IPS-18a (cell line): ENCODE results near the gene ELF5.

Source experiments
- H3K27ac ChIP-seq: one replicate; pipeline ENCODE4 v1.5.1; 2013; ENCODE audit warnings: low read length
- H3K27me3 ChIP-seq: one replicate; pipeline ENCODE4 v1.6.1; 2013; ENCODE audit warnings: mild to moderate bottlenecking, low read length; ENCODE audit not compliant: control insufficient read depth, insufficient read depth
- H3K36me3 ChIP-seq: one replicate; pipeline ENCODE4 v1.6.1; 2013; ENCODE audit warnings: low read depth, low read length; ENCODE audit not compliant: control insufficient read depth
- H3K4me1 ChIP-seq: one replicate; pipeline ENCODE4 v1.6.1; 2013; ENCODE audit warnings: low read depth, low read length; ENCODE audit not compliant: control insufficient read depth
- H3K4me3 ChIP-seq: one replicate; pipeline ENCODE4 v1.5.1; 2013; ENCODE audit warnings: low read length
- H3K9ac ChIP-seq: one replicate; pipeline ENCODE4 v1.6.1; 2013; ENCODE audit warnings: mild to moderate bottlenecking, low read length, moderate library complexity
- H3K9me3 ChIP-seq: one replicate; pipeline ENCODE4 v1.6.1; 2013; ENCODE audit warnings: low read depth, low read length; ENCODE audit not compliant: control insufficient read depth

The ELF5 gene

DNA sequence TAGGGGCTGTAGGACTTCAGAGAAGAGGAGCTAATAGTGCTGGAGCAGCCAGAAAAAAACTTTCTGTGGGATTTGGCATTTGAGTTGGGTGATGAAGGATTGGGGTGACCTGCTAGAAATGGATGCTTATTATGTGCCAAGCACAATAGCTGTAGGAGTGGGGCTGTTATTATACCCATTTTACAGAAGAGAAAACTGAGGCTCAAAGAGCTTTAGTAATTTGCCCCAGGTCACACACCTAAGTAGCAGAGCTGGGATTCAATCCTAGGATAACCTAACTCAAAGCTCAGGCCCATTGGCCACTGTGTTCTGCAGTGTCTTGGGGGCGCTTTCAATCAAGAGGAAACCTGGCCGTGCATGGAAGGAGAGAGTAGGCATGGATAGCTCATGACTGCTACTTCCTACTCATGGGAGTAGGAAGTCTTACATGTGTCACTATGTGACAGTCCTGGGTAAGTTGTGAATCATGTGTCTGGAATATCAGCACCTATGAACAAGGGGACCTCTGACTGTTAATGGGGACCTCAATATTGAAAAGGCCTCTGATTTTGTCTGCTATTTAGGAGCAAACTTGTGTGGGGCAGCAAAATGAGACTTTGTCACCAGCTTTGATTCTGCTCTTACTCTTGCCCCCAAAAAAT, 6.1 kb upstream of the ELF5 start:
- no peaks in the 10 kb centered on the region for H3K9me3 ChIP-seq
- no peak overlapping the region for H3K9ac ChIP-seq
- no peaks in the 10 kb centered on the region for H3K27me3 ChIP-seq
- H3K36me3 ChIP-seq, result no peaks in the 10 kb centered on the region
- no peak overlapping the region for H3K27ac ChIP-seq
- H3K4me1 ChIP-seq, result no peaks in the 10 kb centered on the region
- H3K4me3 ChIP-seq, result no peak overlapping the region

DNA sequence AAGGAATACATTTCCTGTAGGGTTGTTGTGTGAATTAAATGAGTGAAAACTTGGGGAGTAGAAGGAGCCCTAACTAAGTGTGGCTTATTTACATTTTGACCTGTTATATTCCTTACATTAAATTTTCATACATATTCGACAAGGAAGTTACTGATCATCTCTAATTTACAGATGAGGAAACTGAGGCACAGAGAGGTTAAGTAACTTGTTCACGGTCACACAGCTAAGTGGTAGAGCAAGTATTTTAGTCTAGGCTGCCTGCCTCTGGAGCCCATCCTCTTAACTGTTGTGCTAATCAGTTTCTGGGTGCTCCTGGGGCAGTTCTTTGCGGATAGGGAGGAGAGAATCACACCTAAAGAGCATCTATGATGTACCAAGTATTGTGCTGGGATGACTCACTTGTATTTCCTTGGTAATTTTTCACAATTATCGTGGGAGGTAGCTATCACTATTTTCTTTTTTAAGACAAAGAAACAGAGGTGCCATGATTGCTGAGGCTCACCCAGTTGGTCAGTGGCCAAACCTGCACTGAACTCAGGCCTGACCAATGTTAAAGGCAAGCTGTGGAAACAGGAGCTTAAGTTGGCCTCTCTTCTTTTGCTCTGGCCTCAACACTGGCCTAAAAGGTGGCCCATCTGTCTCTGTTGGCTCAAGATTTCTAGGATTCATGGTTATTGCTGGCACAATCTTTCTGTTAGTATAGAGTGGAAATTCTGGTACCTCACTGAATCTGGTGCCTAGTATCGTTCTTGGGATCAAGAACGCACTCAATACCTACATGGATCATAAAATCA, 2.9 kb upstream of the ELF5 start:
- no peaks in the 10 kb centered on the region for H3K9me3 ChIP-seq
- H3K4me1 ChIP-seq, result no peaks in the 10 kb centered on the region
- H3K36me3 ChIP-seq, result no peaks in the 10 kb centered on the region
- H3K27me3 ChIP-seq, result no peaks in the 10 kb centered on the region
- H3K9ac ChIP-seq, result no peak overlapping the region
- H3K27ac ChIP-seq, result no peak overlapping the region
- no peak overlapping the region for H3K4me3 ChIP-seq

DNA sequence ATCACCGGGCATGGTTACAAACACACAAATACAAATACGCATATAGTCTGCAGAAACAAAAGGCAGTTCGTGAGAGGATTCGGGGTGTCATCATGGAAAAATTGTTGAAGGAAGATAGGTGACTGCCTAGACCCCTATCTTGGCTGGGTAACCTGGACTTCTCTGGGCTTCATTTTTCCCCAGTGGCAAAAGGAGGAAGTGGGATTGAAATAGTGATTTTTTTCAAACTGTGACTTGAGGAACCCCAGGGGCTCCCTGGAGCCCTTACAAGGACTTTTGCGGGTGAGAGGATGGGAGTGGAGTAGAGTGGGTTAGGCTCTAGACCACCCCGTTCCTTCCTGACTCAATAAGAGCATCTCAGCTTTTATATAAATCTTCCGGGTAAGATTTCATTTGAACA, 1.0 kb upstream of the ELF5 start:
- no peaks in the 10 kb centered on the region for H3K4me1 ChIP-seq
- H3K4me3 ChIP-seq, result no peak overlapping the region
- H3K36me3 ChIP-seq, result no peaks in the 10 kb centered on the region
- H3K27me3 ChIP-seq, result no peaks in the 10 kb centered on the region
- no peak overlapping the region for H3K27ac ChIP-seq
- no peaks in the 10 kb centered on the region for H3K9me3 ChIP-seq
- no peak overlapping the region for H3K9ac ChIP-seq

DNA sequence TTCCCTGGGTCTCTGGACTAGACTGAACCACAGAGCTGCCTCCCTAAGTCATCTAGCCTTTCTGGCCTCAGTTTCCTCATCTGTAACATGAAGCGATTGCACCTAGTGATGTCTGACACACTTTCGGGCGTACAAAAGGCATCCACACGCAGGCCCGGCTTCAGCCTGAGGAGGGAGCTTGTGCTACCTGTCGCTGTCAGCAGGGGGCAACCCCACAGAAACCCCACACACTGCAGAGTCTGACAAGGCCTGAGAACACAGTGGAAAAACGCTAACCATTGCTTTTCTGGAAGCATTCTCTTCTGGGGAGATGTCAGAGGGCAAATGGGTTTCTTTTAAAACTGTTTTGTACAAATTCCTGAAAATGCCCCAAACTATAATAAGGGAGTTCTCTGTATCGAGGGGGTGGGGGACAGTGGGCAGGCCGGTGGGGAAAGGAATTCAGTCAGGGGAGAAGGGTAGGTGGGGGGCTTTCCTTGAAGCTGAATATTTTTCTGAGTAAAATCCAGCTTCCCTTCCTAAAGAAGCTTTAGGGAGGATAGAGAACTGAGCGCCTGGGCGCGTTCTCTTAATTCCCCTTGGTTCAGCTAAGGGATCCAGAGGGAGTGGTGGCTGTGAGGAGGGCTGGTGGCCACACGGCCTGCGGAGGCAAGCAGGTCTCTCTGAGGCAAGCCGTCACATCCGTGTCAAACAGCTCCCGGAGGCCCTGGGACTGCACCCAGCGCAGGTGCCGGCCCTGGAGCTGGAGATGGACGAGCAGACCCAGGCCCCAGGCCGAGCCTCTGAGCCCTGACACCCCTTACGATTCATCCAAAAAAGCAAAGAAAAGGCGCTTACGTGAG, 533 bp downstream of the ELF5 start:
- H3K36me3 ChIP-seq, result no peaks in the 10 kb centered on the region

GRCh38 chr11:34510673-34511072, 2.9 kb downstream of the ELF5 start:
- Histone ChIP-seq H3K9ac (no peak overlapping the region), H3K36me3 (no peaks in the 10 kb centered on the region), H3K4me3 (no peak overlapping the region), H3K27me3 (no peaks in the 10 kb centered on the region), H3K4me1 (no peaks in the 10 kb centered on the region), H3K27ac (no peak overlapping the region), H3K9me3 (no peaks in the 10 kb centered on the region)

More for the DNA sequence above, 533 bp downstream of the ELF5 start:
- H3K27me3 ChIP-seq, result no peaks in the 10 kb centered on the region
- no peaks in the 10 kb centered on the region for H3K9me3 ChIP-seq
- H3K27ac ChIP-seq, result no peak overlapping the region
- no peak overlapping the region for H3K4me3 ChIP-seq
- H3K4me1 ChIP-seq, result no peaks in the 10 kb centered on the region
- no peak overlapping the region for H3K9ac ChIP-seq

DNA sequence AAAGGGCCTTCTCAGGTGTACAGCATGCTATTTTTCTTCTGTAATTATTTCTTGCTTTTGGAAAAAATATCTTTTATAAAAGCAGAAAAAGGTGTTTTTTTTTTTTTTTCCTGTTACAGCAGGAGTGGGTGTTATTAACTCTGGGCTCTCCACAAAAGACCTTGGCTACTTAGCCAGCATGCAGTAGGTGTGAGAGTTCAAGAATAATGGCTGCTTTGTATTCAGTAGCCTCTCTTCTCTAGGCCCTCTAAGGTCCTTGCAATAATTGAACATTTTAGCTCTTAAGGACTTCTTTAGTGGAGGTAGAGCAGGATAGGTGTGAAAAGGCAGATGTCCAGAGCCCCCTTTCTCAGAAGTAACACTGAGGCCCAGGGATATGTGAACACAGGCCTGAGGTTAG, 3.4 kb downstream of the ELF5 start:
- H3K27ac ChIP-seq, result no peak overlapping the region
- no peak overlapping the region for H3K9ac ChIP-seq
- H3K27me3 ChIP-seq, result no peaks in the 10 kb centered on the region
- no peaks in the 10 kb centered on the region for H3K9me3 ChIP-seq
- H3K4me3 ChIP-seq, result no peak overlapping the region
- no peaks in the 10 kb centered on the region for H3K36me3 ChIP-seq
- H3K4me1 ChIP-seq, result no peaks in the 10 kb centered on the region

DNA sequence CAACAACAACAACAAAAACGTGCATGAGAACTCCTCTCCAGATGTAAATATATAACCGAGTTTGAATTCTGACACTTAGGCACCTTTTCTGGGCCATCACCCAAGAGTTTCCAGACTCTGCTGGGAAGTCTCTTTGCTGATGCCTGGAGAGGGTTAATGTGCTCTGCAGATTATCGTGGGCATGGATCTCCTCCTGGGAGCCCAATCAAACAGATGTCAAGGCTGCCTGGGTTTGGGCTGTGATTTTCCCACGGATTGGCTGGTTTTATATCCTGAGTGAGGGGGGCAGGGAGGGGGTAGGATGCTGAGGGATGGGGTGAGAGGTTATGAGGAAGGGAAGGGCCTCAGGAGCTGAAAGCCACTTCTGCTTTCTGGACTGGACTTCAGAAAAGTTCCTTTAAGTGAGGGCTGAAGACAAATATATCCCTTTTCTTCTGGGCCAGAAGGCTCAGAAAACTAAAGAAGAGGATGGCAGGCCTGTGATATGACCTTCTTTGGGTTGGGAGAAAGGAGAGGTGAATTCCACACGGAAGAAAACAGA, 4.2 kb downstream of the ELF5 start:
- no peaks in the 10 kb centered on the region for H3K27me3 ChIP-seq
- H3K36me3 ChIP-seq, result no peaks in the 10 kb centered on the region
- H3K27ac ChIP-seq, result no peak overlapping the region
- no peaks in the 10 kb centered on the region for H3K4me1 ChIP-seq
- no peak overlapping the region for H3K4me3 ChIP-seq
- no peaks in the 10 kb centered on the region for H3K9me3 ChIP-seq
- H3K9ac ChIP-seq, result no peak overlapping the region

GRCh38 chr11:34508524-34508923, 5.1 kb downstream of the ELF5 start:
- Histone ChIP-seq H3K9ac (no peak overlapping the region), H3K9me3 (no peaks in the 10 kb centered on the region), H3K4me3 (no peak overlapping the region), H3K27me3 (no peaks in the 10 kb centered on the region), H3K27ac (no peak overlapping the region), H3K4me1 (no peaks in the 10 kb centered on the region), H3K36me3 (no peaks in the 10 kb centered on the region)

- Histone ChIP-seq H3K27ac (no peak overlapping the region), H3K9me3 (no peaks in the 10 kb centered on the region), H3K9ac (no peak overlapping the region), H3K27me3 (no peaks in the 10 kb centered on the region), H3K4me1 (no peaks in the 10 kb centered on the region), H3K4me3 (no peak overlapping the region), H3K36me3 (no peaks in the 10 kb centered on the region)
These were observed 6.0 kb downstream of the ELF5 start for GRCh38 chr11:34507610-34508009.

DNA sequence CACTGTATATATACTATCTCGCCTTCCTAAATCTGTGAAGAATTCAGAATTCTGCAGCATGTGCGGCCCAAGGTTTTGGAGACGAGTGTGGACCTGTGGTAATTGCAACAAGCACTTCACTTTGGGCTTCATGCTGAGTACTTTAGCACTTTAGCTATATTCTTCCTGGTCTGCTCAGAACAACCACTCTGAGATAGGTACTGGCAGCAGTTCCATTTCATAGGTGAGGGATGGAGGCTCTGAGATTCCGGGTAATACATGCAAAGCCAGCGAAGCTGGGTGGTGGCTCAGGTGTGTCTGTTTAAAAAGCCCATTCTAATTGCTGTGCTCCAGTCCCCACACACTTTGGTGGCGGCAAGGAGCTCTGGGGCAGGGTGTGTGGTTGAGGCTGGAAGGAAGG, 6.4 kb downstream of the ELF5 start:
- no peaks in the 10 kb centered on the region for H3K4me1 ChIP-seq
- H3K4me3 ChIP-seq, result no peak overlapping the region
- H3K9ac ChIP-seq, result no peak overlapping the region
- no peaks in the 10 kb centered on the region for H3K27me3 ChIP-seq
- H3K36me3 ChIP-seq, result no peaks in the 10 kb centered on the region
- H3K27ac ChIP-seq, result no peak overlapping the region
- no peaks in the 10 kb centered on the region for H3K9me3 ChIP-seq

DNA sequence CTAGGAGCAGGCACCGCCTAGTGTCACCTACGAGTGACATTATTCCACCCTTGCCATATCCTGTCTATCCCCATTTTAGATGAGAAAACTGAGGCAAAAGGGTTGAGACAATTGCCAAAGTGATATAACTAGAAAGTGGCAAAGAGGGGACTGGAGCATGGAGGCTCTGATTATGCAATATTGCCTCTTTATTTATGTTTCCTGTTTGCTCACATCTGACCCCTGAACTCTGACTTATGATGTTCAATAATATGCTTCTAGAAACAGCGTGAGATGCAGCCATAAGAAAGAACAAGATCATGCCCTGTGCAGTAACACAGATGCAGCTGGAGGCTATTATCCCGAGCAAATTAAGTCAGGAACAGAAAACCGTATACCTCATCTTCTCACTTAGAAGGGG, 7.7 kb downstream of the ELF5 start:
- no peak overlapping the region for H3K9ac ChIP-seq
- H3K27ac ChIP-seq, result no peak overlapping the region
- H3K4me3 ChIP-seq, result no peak overlapping the region
- no peaks in the 10 kb centered on the region for H3K9me3 ChIP-seq
- no peaks in the 10 kb centered on the region for H3K36me3 ChIP-seq
- H3K4me1 ChIP-seq, result no peaks in the 10 kb centered on the region
- H3K27me3 ChIP-seq, result no peaks in the 10 kb centered on the region
